Cardiac septum (tissue), 1 donor: ENCODE measurements around the gene CHSY1. TPM values are rescaled to one million over a fixed set of nuclear protein-coding genes. Genes with fewer than 3 reads are reported as not detected.
"Not testable (repeated sequence)": the region's sequence is repeated elsewhere in the genome, so short reads cannot be mapped to it uniquely, and the experiment has no call there.

Experiments used
- DNase-seq: peaks from one replicate; pipeline ENCODE4 v3.0.0-alpha.2; 2020; ENCODE audit warnings: low spot score
- intact Hi-C: fragments of 100-400 bp; cut with DNase I; formaldehyde crosslinking; loops from one replicate; pipeline ENCODE4 v1.14.0; 2022
- total RNA-seq: library from RNA; stranded (reverse); fragmentation: NEBNext Ultra II Directional; extraction: Animal tissue kit (Norgen Biotek cat#: 25700); gene quantifications from one replicate; pipeline ENCODE4 v1.2.1, GENCODE V29; 2021
- donor health status: DM: no; HTN: no; CAD: no.

CHSY1 gene
- total RNA-seq, 1 donor from 2014 or later: 17.5 TPM

GRCh38 chr15:101216100-101216499, 35.7 kb downstream of the CHSY1 start:
- intact Hi-C loops: no loop called here
- DNase-seq: no peak

- DNase-seq: no peak
- intact Hi-C loops: no loop called here
Observed at GRCh38 chr15:101215681-101216080, 36.2 kb downstream of the CHSY1 start.

GRCh38 chr15:101214435-101215097, 37.3 kb downstream of the CHSY1 start:
- intact Hi-C loops: not testable (repeated sequence)

GRCh38 chr15:101213570-101213969, 38.3 kb downstream of the CHSY1 start:
- intact Hi-C loops: no loop called here
- DNase-seq: no peak

More at GRCh38 chr15:101214435-101215097, 37.3 kb downstream of the CHSY1 start:
- DNase-seq: not testable (repeated sequence)

- DNase-seq: no peak
- intact Hi-C loops: no loop called here
Observed at GRCh38 chr15:101213147-101213546, 38.7 kb downstream of the CHSY1 start.

- DNase-seq: no peak
- intact Hi-C loops: no loop called here
Observed at GRCh38 chr15:101211897-101212296, 40.0 kb downstream of the CHSY1 start.

GRCh38 chr15:101210466-101210865, 41.4 kb downstream of the CHSY1 start:
- DNase-seq: no peak
- intact Hi-C loops: no loop called here

GRCh38 chr15:101210058-101210457, 41.8 kb downstream of the CHSY1 start:
- intact Hi-C loops: no loop called here
- DNase-seq: no peak

- DNase-seq: no peak
- intact Hi-C loops: no loop called here
Observed at GRCh38 chr15:101209285-101209845, 42.5 kb downstream of the CHSY1 start.

GRCh38 chr15:101207867-101208288, 44.0 kb downstream of the CHSY1 start:
- intact Hi-C loops: no loop called here
- DNase-seq: peak; percentile 88

GRCh38 chr15:101206176-101206591, 45.7 kb downstream of the CHSY1 start:
- no peak for DNase-seq
- intact Hi-C loops: no loop called here

GRCh38 chr15:101204739-101205535, 46.9 kb downstream of the CHSY1 start:
- DNase-seq: no peak
- intact Hi-C loops: loop anchor here (5.0 kb wide), 1 partner anchor 47 kb away; the partner anchor contains the start of gene CHSY1

- intact Hi-C loops: loop anchor here (5.0 kb wide), 1 partner anchor 49 kb away; the partner anchor contains the start of gene CHSY1
- no peak for DNase-seq
Observed at GRCh38 chr15:101203607-101204189, 48.1 kb downstream of the CHSY1 start.

- intact Hi-C loops: loop anchor here (5.0 kb wide), 1 partner anchor 49 kb away; the partner anchor contains the start of gene CHSY1
Observed at GRCh38 chr15:101203029-101203573, 48.7 kb downstream of the CHSY1 start.

GRCh38 chr15:101201411-101202174, 50.3 kb downstream of the CHSY1 start:
- peak; percentile 89 for DNase-seq
- intact Hi-C loops: loop anchor here (5.0 kb wide), 1 partner anchor 51 kb away; the partner anchor contains the start of gene CHSY1

More at GRCh38 chr15:101203029-101203573, 48.7 kb downstream of the CHSY1 start:
- DNase-seq: no peak

GRCh38 chr15:101200181-101200580, 51.7 kb downstream of the CHSY1 start:
- intact Hi-C loops: loop anchor here (5.0 kb wide), 1 partner anchor 52 kb away; the partner anchor contains the start of gene CHSY1
- DNase-seq: no peak

- intact Hi-C loops: no loop called here
- no peak for DNase-seq
Observed at GRCh38 chr15:101198800-101199199, 53.0 kb downstream of the CHSY1 start.

GRCh38 chr15:101198031-101198575, 53.7 kb downstream of the CHSY1 start:
- no peak for DNase-seq
- intact Hi-C loops: no loop called here
